Stimulated activated CD8-positive, alpha-beta memory T cell treated with anti-CD3 and anti-CD28 coated beads, Interleukin-7, amount 100 ng/mL, for 48 hours (primary cell): Measurements from ENCODE around the gene EMD.
"Not testable (repeated sequence)": the region's sequence is repeated elsewhere in the genome, so short reads cannot be mapped to it uniquely, and the experiment has no call there.

Source experiments
- DNase-seq, 2 donors: peaks; one replicate each; pipeline ENCODE4 v3.0.0-alpha.2; 2020; ENCODE audit warnings: low read depth in 1 of 2; ENCODE audit errors: extremely low read depth in 1 of 2

Gene EMD

DNA sequence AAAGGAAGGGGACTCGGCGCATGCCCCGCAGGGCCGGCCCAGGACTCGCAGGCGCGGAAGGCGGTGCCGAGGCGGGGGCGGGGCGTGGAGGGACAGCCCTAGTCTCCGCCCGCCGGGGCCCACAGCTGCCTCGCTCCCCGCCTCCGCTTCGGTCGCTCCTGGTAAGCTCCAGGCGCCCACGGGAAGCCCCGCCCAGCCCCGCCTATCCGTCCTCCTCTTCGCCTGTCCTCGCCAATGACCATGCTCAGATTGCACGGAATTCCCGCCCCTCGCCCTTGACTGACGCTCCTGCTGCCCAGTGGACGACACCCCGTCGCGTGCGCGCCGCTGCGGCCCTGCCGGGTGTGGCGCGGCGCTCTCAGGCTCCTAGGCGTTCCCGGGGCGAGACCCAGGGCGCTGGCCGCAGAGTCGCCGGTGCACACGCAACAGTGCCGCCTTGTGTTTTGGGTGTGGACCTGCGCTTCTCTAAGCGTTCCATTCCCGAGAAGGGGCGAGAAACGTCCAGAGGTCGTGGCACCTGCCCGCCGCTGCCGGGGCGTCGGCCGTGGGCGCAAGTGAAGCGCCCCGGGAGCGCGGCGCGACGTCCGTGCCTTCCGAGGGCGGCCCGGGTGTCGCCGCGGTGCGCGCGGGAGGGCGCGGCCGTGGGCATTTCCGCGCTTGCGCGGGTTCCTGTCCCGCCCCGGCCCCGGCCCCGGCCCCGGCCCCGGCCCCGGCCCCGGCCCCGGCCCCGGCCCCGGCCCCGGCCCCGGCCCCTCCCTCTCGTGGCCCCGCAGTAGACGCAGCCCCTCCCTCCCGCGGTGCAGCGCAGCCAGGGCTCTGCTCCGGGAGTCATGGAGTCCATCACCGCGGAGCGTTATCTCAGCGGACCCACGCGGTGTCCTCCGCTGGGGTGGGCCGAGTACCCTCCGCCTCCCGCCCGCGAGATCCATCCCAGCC lies 11.0 kb downstream of the EMD start:
- not testable (repeated sequence) for DNase-seq

DNA sequence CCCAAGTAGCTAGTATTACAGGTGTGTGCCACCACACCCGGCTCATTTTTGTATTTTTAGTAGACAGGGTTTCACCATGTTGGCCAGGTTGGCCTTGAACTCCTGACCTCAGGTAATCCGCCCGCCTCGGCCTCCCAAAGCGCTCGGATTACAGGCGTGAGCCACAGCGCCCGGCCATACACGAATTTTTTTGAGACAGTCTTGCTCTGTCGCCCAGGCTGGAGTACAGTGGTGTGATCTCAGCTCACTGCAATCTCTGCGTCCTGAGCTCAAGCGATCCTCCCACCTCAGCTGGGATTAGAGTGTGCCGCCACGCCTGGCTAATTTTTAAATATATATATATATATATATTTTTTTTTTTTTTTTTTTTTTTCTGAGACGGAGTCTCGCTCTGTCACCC lies 17.3 kb downstream of the EMD start:
- DNase-seq: not testable (repeated sequence)

DNA sequence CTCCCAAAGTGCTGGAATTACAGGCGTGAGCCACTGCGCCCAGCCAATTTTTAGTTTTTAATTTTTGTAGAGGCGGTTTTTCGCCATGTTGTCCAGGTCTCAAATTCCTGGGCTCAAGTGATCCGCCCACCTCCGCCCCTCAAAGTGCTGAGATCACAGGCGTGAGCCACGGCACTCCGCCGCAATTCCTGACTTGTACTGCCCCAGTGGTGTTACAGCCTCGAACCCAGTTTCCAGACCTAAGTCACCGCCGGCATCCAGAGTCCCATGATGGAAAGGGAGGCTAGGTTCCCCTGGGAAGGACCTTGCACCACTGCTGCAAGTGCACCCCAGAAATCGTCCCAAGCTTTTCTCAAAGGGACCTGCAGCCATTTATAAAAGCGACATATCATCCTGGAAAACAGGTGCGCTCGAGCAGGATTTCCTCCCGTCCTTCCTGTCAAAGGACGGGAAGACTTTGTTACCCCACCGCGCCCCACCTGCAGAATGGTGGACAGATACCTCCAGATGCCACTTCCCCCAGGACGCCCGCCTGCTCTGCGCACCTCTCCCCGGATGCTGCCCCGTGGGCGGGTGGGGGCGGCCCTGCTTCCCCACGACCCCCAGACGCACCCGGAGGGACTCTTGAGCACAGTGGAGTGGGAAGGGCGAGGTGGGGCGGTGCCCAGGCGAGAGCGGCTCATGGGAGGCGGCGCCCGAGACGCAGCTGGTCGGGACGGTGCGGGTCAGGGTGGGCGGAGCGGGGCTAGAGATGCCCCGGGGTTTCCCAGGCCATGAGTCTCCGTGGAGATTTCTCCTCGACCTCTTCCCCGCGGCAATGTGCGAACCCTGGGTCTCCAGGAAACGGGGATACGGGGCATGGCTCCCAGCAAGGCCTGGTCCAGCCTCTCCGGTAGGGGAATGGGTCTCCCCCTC lies 18.1 kb downstream of the EMD start:
- DNase-seq: no peak

DNA sequence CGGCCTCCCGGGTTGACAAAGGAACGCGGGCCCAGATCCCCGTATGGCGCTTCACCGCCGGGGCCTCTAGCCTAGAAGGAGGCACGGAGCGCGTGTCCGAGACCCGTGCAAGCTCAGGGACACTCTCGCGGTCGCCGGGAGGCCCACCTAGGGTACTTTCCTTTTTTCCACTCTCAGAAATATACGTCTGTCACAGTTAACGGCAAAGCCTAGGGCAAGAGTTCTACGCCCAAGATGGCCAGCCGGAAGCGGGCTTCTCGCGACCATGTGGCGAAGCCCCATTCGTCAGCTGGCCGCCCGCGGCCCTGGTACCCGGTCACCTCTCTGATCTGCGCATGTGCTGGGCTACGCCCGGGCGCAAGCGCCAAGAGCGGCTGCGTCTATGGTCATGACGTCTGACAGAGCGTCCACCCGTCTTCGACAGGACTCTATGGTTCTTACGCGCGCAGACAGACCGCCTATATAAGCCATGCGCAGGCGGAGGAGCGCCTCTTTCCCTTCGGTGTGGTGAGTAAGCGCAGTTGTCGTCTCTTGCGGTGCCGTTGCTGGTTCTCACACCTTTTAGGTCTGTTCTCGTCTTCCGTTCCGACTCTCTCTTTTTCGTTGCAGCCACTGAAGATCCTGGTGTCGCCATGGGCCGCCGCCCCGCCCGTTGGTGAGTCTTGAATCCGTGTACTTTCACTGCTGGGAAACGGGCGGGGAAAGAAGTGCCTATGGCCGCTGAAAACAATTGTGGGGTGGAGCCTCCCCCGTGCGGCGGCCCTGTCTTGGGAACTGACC lies 19.0 kb downstream of the EMD start, which contains the start of gene RPL10:
RPL10 (plus strand) TSS at position 490 of the 780 bp plus-strand sequence; CDS start at position 633, 143 bp downstream.
- peak; percentile 75 to 89 for DNase-seq

DNA sequence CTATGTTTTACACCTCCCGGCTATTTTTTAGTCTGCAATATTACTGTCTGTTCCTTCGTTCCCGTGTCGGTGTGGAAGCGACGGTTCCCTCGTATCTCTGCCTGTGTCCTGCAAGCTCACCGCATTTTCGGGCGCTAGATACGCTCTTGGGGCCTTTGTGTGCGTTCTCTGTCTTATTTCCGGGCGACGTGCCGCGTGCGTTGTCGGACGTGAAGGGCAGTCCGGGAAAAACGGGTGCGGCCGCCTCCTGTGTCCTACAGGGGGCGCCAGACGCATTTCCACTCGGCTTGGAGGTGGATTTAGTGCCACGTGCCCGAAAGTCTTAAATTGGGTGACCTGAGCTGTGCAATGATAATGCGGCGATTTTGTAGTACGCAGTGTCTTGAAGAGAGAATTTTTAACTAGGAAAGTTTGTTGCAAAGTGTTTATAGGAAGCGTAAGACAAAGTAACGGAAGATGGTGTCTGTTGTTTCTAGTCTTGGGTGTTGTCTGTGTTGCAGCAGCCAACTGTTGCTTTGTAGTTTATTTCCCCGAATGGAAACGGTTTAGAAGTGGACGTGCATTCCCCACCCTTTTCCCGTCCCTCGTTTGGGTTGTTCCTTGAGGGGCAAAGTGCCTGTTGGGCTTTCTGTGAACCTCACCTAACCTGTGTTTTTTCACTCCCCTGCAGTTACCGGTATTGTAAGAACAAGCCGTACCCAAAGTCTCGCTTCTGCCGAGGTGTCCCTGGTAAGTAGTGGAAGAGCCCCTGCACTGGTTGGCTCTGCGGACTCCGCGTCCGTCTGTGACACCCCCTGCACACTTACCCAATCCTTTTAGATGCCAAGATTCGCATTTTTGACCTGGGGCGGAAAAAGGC lies 19.8 kb downstream of the EMD start:
- peak in 1 of 2 donors; percentile 51 for DNase-seq

GRCh38 chrX:154399527-154400368 lies 20.7 kb downstream of the EMD start:
- DNase-seq: no peak

- DNase-seq: not testable (repeated sequence)
Observed at GRCh38 chrX:154400369-154400817, 21.3 kb downstream of the EMD start.

GRCh38 chrX:154401045-154401799 lies 22.1 kb downstream of the EMD start:
- no peak for DNase-seq

- DNase-seq: no peak
Observed at GRCh38 chrX:154401918-154402621, 23.0 kb downstream of the EMD start.

- DNase-seq: no peak
Observed at GRCh38 chrX:154402622-154403127, 23.6 kb downstream of the EMD start.

DNA sequence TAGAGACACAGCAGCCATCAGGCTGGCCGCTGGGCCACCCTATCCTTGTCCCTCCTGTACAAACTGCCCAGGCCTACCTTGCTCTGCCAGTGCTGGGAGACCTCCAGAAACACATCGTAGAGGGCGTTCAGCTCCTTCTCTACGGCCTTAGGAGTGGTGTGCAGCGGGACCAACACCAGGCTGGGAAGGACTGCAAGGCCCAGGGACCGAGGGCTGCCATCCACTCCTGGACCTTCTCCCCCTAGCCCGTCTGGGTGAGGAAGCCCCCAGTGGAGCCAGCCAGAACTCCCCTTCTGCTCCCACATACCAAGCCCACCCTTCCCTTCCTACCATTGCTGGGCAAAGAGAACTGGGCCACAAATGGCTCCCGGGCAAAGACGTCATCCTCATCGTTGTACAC lies 24.1 kb downstream of the EMD start:
- no peak for DNase-seq

DNA sequence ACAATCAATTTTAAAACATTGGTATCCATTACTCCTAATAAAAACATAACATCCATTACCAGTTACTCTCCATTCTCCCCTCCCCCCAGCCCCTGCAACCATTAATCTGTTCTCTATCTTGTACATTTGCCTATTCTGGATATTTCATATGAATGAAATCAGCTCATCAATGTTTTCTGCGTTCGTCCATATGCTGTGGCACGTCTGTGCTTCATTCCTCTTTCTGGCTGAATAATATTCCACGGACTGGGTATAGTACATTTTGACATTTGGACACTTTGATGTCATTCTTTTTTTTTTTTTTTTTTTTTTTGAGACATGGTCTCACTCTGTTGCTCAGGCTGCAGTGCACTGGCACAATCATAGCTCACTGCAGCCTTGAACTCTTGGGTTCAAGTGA lies 24.8 kb downstream of the EMD start:
- DNase-seq: no peak

DNA sequence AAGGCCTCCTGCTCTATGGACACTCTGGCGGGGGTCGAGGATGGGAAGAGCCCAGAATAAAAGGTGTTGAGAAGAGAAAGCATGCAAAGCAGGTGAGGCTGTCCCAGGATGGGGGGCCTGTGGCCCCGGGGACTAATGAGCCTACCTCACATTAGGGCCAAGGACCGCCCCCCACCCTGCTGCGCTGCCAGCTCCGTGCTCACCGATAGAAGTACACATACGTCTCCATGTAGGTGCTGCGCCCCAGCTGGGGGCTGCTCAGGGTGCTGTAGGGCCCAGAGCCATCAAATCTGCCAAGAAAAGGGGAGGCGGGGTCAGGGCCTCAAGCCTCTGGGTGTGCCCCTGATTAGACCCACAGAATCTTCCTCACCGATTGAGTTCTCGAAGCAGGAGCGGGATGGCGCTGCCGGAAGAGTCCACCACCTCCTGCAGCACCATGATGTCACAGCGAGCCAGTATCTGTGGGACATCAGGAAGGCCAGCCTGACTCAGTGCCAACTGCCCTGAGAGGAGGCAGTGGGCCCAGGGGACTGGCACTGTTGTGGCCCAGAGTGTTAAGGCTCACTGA lies 25.6 kb downstream of the EMD start:
- DNase-seq: no peak

GRCh38 chrX:154408659-154409221 lies 29.6 kb downstream of the EMD start:
- no peak for DNase-seq

DNA sequence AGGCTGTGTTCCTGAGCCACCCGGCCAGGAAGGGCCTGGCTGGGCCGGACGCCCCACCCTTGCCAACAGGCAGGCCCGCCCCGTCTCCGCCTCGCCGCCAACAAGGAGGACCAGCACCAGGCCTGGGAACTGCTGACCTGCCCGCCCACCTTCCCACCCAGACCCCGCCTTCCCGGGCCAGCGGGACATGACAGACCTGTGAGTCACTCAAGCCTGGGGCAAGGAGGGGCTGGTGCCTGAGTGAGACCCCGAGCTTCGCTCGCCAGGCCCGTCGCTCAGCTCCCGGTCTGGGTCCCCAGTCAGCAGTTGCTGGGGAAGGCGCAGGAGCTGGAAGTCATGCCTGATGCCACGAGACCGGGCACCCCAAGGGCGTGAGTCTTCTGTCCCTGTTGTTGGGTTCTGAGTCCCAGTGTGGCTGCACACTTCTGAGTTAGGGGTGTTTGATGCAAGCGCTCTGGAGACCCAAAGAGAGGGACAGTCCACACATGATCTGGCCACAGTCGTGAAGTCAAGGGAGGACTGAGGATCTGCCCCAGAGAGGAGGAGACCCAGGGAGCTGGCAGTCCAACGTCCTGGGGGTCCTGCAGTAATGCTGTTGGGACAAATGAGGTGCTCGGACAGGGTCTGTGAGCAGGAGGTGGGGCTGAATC lies 30.3 kb downstream of the EMD start, which contains the start of gene DNASE1L1:
DNASE1L1 (minus strand) TSS at position 33 of the 650 bp plus-strand sequence. CDS start 3,686 bp downstream, outside the sequence.
- DNase-seq: no peak

GRCh38 chrX:154411981-154412340 lies 32.9 kb downstream of the EMD start:
- peak in 1 of 2 donors; percentile 65 for DNase-seq
